Upper lobe of right lung (tissue), 1 donor: ENCODE data around the gene DENND5A. TPM values are rescaled to one million over a fixed set of nuclear protein-coding genes. Genes with fewer than 3 reads are reported as not detected.
"Not testable (repeated sequence)": the region's sequence is repeated elsewhere in the genome, so short reads cannot be mapped to it uniquely, and the experiment has no call there.

Experiments
- ATAC-seq: fragments of 200-7000 bp; cut with Tn5 transposase; one replicate; pipeline ENCODE4 v1.9.1; 2020; ENCODE audit warnings: mild to moderate bottlenecking, moderate library complexity
- DNase-seq: peaks from one replicate; pipeline ENCODE4 v3.0.0-alpha.2; 2020
- H3K27ac ChIP-seq: fragments of 200-600 bp; one replicate; pipeline ENCODE4 v1.8.0; 2022
- H3K27me3 ChIP-seq: fragments of 200-600 bp; one replicate; pipeline ENCODE4 v1.8.0; 2022; ENCODE audit warnings: mild to moderate bottlenecking
- H3K36me3 ChIP-seq: fragments of 200-600 bp; one replicate; pipeline ENCODE4 v1.8.0; 2022
- H3K4me1 ChIP-seq: fragments of 200-600 bp; one replicate; pipeline ENCODE4 v1.8.0; 2022
- H3K4me3 ChIP-seq: fragments of 200-600 bp; one replicate; pipeline ENCODE4 v1.8.0; 2022; ENCODE audit warnings: mild to moderate bottlenecking
- H3K9me3 ChIP-seq: fragments of 200-600 bp; one replicate; pipeline ENCODE4 v1.8.0; 2022
- intact Hi-C: fragments of 100-400 bp; cut with DNase I; formaldehyde crosslinking; loops from one replicate; pipeline ENCODE4 v1.11.0; 2022
- total RNA-seq: library from RNA; stranded (reverse); fragmentation: NEBNext Ultra II Directional; extraction: Animal tissue kit (Norgen Biotek cat#: 25700); gene quantifications from one replicate; pipeline ENCODE4 v1.2.1, GENCODE V29; 2021
- TF ChIP-seq, protein P1 (sequence below): fragments of 200-600 bp; IDR thresholded peaks from one replicate; pipeline ENCODE4 v1.8.0; 2022; ENCODE audit warnings: antibody characterized with exemption
- donor health status: DM: no; HTN: yes; CAD: no; lungs with severe emphysema.

DENND5A gene
- total RNA-seq, 1 donor from 2014 or later, result 90.8 TPM

GRCh38 chr11:9103542-9104276, 161.4 kb downstream of the DENND5A start:
- ATAC-seq, result peak; percentile 81
- peak; percentile 66 for DNase-seq
- TF ChIP-seq, protein P1, sequence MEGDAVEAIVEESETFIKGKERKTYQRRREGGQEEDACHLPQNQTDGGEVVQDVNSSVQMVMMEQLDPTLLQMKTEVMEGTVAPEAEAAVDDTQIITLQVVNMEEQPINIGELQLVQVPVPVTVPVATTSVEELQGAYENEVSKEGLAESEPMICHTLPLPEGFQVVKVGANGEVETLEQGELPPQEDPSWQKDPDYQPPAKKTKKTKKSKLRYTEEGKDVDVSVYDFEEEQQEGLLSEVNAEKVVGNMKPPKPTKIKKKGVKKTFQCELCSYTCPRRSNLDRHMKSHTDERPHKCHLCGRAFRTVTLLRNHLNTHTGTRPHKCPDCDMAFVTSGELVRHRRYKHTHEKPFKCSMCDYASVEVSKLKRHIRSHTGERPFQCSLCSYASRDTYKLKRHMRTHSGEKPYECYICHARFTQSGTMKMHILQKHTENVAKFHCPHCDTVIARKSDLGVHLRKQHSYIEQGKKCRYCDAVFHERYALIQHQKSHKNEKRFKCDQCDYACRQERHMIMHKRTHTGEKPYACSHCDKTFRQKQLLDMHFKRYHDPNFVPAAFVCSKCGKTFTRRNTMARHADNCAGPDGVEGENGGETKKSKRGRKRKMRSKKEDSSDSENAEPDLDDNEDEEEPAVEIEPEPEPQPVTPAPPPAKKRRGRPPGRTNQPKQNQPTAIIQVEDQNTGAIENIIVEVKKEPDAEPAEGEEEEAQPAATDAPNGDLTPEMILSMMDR, result no peak
- Histone ChIP-seq H3K9me3 (no peaks in the 10 kb centered on the region), H3K36me3 (no peaks in the 10 kb centered on the region), H3K27me3 (no peaks in the 10 kb centered on the region), H3K27ac (no peak overlapping the region), H3K4me3 (no peak overlapping the region), H3K4me1 (no peaks in the 10 kb centered on the region)
- intact Hi-C loops, result no loop called here

GRCh38 chr11:9099617-9100016, 165.5 kb downstream of the DENND5A start:
- no peaks in the 10 kb centered on the region for H3K36me3 ChIP-seq
- ATAC-seq, result no peak
- H3K4me3 ChIP-seq, result no peak overlapping the region
- no peaks in the 10 kb centered on the region for H3K27me3 ChIP-seq
- no peak overlapping the region for H3K27ac ChIP-seq
- DNase-seq, result no peak
- H3K4me1 ChIP-seq, result no peaks in the 10 kb centered on the region
- intact Hi-C loops, result no loop called here
- TF ChIP-seq, protein P1, result no peak
- H3K9me3 ChIP-seq, result no peaks in the 10 kb centered on the region

DNA sequence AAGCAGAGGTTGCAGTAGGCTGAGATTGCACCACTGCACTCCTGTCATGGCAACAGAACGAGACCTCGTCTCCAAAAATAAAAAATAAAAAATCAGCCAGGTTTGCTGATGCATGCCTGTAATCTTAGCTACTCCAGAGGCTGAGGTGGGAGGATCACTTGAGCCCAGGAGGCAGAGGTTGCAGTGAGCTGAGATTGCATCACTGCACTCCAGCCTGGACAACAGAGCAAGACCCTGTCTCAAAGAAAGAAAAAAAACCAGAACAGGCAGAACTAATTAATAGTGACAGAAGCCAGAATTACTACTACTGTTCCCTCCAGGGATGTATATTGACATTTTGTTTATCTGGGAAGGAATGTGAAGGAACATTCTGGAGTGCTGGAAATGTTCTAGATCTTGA, 166.7 kb downstream of the DENND5A start:
- ATAC-seq, H3K27me3 ChIP-seq, DNase-seq, H3K4me1 ChIP-seq, H3K36me3 ChIP-seq, intact Hi-C loops, H3K4me3 ChIP-seq, H3K27ac ChIP-seq, H3K9me3 ChIP-seq: not testable (repeated sequence)

DNA sequence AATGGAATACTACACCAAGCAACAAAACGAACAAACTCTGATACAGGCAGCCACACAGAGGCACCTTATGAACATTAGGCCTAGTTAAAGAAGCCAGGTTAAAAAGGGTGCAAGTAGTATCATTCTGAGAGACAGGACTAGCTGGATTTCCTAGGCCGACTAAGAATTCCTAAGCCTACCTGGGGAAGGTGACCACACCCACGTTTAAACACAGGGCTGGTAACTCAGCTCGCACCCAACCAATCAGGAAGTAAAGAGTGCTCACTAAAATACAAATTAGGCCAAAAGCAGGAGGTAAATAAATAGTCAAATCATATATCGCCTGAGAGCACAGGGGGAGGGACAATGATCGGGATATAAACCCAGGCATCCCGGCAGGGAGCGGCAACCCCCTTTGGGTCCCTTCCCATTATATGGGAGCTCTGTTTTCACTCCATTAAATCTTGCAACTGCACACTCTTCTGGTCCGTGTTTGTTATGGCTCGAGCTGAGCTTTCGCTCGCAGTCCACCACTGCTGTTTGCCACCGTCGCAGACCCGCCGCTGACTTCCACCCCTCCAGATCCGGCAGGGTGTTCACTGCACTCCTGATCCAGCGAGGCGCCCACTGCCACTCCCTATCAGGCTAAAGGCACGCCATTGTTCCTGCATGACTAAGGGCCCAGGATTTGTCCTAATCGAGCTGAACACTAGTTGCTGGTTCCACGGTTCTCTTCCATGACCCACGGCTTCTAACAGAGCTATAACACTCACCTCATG, 167.8 kb downstream of the DENND5A start:
- ATAC-seq, intact Hi-C loops, H3K4me1 ChIP-seq: not testable (repeated sequence)

DNA sequence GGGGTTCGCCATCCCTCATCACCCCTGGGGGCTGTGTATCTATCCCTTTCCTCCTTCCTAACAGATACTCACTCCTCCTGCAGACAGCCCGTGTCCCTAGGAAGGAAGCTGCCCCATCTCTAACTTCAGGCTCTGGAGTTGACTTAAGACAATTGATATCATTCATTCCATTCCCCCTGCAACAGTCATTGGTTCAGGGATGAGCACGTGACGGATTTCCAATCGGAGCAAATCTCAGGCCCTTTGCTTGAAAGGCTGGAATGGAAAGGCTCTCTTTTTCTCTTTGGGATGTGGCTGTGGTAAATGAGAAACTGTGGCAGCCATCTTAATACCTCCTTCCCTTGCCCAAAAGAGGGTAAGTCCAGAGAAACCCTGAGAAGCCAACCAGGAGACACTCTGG, 168.7 kb downstream of the DENND5A start:
- Histone ChIP-seq H3K36me3 (no peaks in the 10 kb centered on the region), H3K9me3 (no peaks in the 10 kb centered on the region), H3K4me3 (no peak overlapping the region), H3K4me1 (no peaks in the 10 kb centered on the region), H3K27ac (no peak overlapping the region), H3K27me3 (peaks cover 7% of the 10 kb centered on the region)
- TF ChIP-seq, protein P1, result no peak
- DNase-seq (no peak), ATAC-seq (no peak)
- intact Hi-C loops, result no loop called here

More for the DNA sequence above, 167.8 kb downstream of the DENND5A start:
- not testable (repeated sequence) for H3K27me3 ChIP-seq, H3K36me3 ChIP-seq, H3K4me3 ChIP-seq, H3K9me3 ChIP-seq, DNase-seq, H3K27ac ChIP-seq

DNA sequence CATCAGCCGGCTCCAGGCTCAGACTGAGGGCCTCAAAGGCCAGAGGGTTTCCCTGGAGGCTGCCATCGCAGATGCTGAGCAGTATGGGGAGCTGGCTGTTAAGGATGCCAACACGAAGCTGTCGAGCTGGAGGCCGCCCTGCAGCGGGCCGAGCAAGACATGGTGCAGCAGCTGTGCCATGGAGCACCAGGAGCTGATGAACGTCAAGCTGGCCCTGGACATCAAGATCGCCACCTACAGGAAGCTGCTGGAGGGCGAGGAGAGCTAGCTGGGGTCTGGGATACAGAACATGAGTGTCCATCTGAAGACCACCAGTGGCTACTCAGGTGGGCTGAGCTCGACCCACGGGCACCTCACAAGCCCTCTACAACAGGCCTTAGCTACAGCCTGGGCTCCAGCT, 169.7 kb downstream of the DENND5A start:
- Histone ChIP-seq H3K4me1 (no peaks in the 10 kb centered on the region), H3K27me3 (peaks cover 7% of the 10 kb centered on the region), H3K36me3 (no peaks in the 10 kb centered on the region), H3K9me3 (no peaks in the 10 kb centered on the region), H3K27ac (no peak overlapping the region), H3K4me3 (no peak overlapping the region)
- no peak for DNase-seq
- TF ChIP-seq, protein P1, result peak; percentile 21
- intact Hi-C loops, result no loop called here
- no peak for ATAC-seq
